Activated effector memory CD4-positive, alpha-beta T cell treated with anti-CD3 and anti-CD28 coated beads, Interleukin-2, amount 50 U/mL, for 16 hours (primary cell): ENCODE measurements around the gene TPGS1.

Experiments
- DNase-seq: peaks from one replicate; pipeline ENCODE4 v3.0.0-alpha.2; 2020

The TPGS1 gene

DNA sequence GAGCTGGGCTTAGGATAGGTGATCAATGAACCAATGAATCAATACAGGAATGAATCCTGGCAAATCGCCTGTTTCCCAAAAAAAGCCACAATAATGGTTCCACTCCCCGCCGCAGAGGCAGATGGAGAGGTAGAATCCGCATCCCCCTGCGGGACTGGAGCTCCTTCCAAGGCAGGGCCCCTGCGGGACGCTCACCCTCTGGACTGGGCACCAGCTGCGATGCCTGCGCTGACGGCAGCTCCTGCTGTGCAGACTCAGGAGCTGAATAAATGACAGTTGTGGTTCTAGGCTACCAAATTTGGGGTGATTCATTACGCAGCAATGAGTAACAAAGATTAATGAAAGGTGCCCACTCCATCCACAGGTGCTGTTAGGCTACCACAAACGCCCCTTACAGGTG is 15.4 kb downstream of the TPGS1 start:
- DNase-seq = no peak

DNA sequence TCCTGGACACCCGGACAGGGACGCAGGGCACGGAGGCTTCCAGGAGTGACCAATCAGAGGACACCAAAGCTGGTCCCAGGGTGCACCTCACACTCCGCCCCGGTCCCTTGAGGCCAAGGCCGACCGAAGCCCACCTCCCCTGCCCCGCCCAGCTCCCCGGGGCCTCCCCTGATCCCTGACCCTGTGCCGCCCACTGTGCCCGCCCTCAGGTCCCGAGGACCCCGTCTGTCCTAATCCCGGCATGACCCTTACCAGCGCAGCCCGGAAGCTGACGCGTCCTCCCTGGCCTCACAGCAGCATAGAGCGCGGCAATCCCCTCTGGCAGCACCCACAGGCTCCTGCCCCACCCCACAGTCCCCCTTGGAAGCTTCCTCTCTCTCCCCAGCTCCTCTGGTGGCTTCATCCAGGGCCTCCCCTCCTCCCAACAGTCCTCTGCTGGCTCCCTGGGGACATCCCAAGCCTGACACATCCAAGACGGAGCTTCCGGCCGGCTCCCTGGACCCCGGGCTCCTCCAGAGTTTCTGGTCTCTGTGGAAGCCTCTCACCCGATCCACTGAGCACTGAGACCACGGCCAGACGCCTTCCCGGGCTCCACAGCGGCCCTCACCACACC is 16.9 kb downstream of the TPGS1 start:
- DNase-seq = no peak

GRCh38 chr19:525029-525428 is 17.7 kb downstream of the TPGS1 start:
- DNase-seq = no peak

DNA sequence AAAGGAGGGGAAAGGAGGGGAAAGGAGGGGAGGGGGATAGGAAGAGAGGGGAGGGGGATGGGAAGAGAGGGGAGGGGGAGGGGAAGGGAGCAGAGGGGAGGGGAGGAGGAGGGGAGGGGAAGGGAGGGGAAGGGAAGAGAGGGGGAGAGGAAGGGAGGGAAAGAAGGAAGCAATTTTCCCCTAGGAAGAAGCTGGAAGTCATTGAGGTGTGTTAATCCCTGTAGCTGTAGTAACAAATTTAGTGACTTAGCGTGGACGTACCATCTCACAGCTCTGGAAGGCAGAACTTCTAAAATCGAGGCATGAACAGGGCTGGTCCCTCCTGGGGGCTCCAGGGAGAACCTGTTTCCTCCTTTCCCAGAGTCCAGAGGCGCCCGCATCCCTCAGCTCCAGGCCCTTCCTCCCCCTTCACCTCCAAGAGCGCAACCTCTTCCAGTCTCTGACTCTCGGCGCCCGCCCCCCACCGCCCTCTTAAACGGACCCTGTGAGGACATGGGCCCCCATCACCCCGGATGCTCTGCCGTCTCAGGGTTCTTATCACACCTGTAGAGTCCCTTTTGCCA is 18.6 kb downstream of the TPGS1 start:
- DNase-seq = no peak

DNA sequence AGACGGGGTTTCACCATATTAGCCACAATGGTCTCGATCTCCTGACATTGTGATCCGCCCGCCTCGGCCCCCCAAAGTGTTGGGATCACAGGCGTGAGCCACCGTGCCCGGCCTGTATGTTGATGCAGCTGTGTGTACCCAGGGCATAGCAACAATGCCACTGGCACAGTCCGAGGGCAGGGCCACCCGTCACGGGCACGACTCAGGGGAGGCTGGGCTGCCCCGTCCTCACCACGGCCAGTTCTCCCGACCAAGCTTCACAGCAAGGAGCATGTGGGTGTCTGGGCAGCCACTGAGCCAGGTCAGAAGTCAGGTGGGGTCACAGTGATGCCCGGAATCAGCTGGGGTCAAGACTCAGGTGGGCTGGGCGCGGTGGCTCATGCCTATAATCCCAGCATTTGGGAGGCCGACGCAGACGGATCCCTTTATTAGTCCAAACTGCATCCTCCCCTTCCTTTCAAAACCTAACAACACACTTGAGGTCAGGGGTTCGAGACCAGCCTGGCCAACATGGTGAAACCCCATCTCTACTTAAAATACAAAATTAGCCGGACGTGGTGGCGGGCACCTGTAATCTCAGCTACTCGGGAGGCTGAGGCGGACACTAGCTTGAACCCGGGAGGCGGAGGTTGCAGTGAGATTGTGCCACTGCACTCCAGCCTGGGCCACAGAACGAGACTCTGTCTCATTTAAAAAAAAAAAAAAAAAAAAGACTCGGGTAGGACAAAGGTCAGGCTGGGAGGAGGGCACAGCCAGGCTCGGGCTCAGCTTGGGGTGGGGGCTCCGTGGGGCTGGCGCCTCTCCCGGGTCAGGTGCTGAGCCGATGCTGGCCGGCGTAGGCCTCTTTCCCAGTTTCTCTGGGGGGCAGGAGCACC is 23.1 kb downstream of the TPGS1 start:
- no peak for DNase-seq

GRCh38 chr19:531009-531752 is 23.9 kb downstream of the TPGS1 start:
- peak; percentile 96 for DNase-seq

- no peak for DNase-seq
Measured at GRCh38 chr19:531753-532560, 24.7 kb downstream of the TPGS1 start, which contains the start of gene CDC34. Gene CDC34 (plus strand): TSS chr19:531760. CDS start chr19:531932, 172 bp downstream.

- DNase-seq = peak; percentile 78
Measured at GRCh38 chr19:532561-533363, 25.5 kb downstream of the TPGS1 start.

DNA sequence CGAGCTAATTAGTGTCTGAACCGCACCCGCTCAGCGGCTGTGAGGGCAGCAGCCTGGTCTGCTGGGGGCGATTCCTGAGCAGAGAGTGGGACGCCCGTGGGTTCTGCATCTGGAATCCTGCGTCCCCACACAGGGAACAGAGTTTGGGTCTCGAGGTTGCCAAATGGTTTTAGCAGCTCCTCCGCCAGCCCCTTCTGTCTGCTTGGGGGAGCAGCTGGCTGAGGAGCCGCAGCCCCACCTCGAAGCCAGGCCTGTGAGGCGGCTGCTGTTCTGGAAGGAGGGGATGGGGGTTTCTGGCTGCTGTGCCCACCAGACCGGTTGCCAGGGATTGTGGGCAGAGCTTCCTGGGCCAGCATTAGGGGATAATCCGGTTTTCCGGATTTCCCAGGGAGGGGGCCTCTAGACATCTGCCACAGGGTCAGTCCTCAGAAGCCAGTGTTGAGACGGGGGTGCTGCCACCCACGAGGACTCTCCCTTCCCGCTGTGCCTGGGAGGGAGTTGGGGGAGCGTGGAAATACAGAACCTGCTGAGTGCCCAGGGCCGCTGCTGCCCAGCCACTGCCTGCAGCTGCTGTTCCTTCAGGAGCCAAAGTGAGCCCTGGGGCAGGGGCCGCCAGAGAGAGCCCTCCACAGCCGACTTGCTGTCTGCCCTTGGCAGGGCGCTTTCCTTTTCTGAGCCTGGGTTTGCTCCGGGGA is 26.2 kb downstream of the TPGS1 start:
- DNase-seq = no peak

GRCh38 chr19:534088-534487 is 26.8 kb downstream of the TPGS1 start:
- no peak for DNase-seq

DNA sequence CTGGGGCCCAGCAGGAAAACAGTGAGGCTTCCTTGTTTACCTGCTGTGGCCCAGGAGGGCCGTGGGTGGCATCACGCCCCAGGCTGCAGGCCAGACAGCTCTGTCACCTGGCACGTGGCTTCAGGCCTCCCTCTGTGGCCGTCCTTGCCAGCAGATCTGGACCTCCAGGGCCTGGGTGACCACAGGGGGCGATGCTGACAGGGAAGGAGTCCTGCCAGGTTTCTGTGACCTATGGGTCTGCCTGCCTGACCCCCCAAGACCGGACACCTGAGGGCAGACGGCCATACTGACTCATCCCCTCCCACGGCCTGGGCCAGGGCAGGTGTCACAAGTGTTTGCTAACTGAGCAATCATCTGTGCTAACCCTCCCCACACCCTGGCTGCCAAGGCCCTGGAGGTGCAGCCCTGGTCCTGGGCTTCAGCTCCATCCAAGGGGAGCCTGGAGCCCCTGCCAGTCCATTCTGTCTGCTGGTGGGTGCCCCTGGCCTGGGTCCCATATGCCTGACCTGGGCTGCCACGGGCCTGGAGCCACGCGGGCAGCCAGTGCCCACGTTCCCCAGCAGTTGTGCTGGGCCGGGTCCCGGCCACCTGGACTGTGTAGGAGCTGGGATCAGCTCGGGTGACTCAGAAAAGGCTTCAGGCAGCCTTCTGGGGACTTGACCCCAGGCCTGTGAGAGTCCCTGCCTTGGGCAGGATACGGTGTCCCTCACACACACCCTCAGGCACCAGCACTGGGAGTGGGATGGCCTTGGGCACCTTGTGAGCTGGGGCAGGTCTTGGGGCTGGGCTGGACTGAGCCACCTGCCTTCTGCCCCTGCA is 27.9 kb downstream of the TPGS1 start:
- no peak for DNase-seq

GRCh38 chr19:536031-536880 is 29.0 kb downstream of the TPGS1 start:
- DNase-seq = no peak

GRCh38 chr19:536881-537404 is 29.6 kb downstream of the TPGS1 start:
- DNase-seq = no peak

DNA sequence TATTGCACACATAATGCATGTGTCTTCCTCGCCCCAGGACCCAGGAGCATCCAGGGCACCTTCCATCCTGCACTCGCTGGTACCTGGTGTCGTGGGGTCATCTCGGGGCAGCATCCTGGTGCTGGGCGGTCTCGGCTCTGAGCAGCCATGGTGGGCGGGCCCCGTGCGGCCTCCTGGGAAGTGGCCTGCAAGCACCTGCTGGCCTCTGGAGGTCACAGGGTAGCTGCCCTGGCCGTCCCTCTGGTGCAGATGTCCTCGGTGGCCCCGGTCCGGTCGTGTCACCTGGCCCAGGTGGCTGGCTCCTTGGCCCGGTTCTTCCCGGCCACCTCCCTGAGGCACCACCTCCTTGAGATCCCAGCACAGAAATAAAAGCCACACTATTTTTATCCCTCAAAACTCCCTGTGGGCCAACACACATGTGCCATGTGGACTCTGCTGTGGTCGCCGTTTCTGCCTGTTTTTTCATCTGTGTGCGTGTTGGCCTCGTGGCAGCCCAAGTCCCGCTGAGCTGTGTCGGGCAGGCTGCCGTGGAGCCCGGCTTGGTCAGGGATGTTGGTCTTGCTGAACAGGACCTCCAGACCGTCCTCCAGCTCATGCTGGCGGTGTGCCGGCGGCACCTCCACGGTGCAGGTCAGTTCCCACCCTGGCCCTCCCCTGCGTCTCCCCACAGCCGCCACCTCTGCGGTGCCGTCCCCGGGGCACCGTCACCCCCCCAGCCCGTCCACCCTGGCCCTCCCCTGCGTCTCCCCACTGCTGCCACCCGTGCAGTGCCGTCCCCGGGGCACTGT is 31.5 kb downstream of the TPGS1 start:
- no peak for DNase-seq

DNA sequence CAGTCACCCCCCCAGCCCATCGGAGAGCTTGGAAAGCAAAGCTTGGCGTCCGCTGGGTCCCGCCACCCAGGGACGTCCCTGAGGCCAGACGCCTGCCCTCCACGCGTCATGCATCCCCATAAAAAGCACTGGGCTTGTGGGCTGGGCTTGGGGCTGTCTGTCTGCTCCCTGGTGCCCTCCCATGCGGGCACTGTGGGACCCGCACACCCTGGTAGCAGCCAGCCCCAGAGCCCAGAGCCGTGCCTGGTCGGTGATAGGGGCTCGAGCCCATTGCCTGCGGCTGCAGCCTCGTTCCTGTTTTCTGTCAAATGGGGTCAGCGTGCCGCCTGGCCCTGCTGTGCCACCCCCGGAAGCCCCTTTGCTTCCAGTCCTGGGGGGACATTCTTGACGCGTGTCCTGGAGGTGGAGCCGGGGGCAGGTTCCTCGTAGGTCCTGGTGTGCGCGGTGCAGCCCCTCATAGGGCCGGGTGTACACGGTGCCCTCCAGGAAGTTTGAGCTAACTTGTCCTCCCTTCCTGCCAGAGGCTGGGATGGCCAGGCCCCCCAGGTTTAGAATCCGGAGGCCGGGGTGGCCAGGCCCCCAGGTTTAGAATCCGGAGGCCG is 32.2 kb downstream of the TPGS1 start:
- DNase-seq = no peak

DNA sequence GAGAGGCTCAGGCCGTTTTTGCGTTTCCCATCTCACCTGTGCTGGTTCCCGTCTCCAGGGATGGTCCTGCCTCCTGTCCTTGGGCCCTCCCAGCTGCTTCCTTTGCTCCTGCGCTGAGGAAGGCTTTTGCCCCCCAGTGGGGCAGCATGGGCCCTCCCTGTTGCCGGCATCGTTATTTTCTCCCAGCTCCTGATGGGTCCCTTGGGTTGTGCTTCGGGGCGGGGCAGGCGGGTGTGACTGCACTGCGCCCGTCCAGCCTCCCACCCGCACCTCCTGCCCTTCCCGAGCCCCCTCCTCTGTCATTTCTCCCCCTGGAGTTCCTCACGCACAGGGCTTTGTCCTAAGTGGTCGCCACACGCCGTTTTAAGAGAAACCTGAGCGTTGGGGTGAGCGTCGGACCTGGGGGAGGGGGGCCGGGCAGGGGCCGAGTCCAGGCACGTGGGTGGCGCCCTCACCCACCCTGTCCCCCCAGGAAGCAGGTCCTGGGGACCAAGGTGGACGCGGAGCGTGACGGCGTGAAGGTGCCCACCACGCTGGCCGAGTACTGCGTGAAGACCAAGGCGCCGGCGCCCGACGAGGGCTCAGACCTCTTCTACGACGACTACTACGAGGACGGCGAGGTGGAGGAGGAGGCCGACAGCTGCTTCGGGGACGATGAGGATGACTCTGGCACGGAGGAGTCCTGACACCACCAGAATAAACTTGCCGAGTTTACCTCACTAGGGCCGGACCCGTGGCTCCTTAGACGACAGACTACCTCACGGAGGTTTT is 33.8 kb downstream of the TPGS1 start:
- no peak for DNase-seq

DNA sequence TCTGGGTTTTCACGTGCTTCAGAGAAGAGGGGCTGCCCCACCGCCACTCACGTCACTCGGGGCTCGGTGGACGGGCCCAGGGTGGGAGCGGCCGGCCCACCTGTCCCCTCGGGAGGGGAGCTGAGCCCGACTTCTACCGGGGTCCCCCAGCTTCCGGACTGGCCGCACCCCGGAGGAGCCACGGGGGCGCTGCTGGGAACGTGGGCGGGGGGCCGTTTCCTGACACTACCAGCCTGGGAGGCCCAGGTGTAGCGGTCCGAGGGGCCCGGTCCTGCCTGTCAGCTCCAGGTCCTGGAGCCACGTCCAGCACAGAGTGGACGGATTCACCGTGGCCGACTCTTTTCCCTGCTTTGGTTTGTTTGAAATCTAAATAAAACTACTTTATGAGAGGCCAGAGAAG is 34.4 kb downstream of the TPGS1 start:
- no peak for DNase-seq
